Measurements from ENCODE around the gene GABRA4.

GABRA4 gene

DNA sequence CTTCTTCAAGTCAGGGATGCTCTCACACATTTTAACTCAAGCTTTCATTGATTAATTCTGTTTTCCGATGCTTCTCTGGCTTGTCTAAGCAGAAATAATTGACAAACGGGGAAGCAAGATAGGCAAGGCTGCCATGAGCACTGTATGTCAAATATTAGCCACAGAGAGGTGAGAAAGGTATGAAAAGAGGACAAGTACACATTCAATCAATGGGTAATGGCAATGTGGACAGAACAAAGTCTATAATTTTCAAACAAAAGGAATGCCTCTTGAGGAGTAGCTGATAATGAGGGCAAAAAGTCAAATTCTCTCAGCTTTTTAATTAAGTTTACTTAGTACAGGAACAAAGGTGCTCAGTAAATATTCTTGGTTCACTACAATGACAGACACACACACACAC lies 104.0 kb downstream of the GABRA4 start:
- no peaks in the 10 kb centered on the region for H3K9me3 Mint-ChIP-seq
- no peak for DNase-seq
- H3K4me1 Mint-ChIP-seq, result no peaks in the 10 kb centered on the region
- H3K27ac Mint-ChIP-seq, result no peak overlapping the region
- no peaks in the 10 kb centered on the region for H3K36me3 Mint-ChIP-seq (ENCODE audit: low read depth)
- H3K4me3 Mint-ChIP-seq, result no peak overlapping the region
- TF ChIP-seq, protein P1, sequence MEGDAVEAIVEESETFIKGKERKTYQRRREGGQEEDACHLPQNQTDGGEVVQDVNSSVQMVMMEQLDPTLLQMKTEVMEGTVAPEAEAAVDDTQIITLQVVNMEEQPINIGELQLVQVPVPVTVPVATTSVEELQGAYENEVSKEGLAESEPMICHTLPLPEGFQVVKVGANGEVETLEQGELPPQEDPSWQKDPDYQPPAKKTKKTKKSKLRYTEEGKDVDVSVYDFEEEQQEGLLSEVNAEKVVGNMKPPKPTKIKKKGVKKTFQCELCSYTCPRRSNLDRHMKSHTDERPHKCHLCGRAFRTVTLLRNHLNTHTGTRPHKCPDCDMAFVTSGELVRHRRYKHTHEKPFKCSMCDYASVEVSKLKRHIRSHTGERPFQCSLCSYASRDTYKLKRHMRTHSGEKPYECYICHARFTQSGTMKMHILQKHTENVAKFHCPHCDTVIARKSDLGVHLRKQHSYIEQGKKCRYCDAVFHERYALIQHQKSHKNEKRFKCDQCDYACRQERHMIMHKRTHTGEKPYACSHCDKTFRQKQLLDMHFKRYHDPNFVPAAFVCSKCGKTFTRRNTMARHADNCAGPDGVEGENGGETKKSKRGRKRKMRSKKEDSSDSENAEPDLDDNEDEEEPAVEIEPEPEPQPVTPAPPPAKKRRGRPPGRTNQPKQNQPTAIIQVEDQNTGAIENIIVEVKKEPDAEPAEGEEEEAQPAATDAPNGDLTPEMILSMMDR (IDR thresholded peaks at IDR 0.05), result no peak
- H3K27me3 Mint-ChIP-seq (ENCODE audit: low read depth, poor library complexity), result peaks cover 3% of the 10 kb centered on the region

DNA sequence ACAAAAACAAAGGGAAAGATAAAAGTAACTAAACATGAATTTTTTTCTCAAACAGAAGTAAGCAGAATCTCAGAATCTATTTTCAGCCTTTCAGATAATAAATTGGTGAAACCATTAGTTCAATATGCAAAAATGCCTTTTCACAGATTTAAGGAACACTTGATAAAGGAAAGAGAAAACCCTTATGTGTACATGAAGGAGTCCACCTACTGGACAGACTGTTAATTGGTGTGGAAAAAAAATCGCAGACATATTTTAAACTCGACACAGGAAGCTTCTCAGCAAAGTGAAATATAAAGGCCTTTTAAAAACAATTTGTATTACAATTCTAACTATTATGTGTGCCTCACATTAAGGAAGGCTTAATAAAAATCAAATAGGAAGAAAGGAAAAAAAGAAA lies 106.7 kb downstream of the GABRA4 start:
- no peak for DNase-seq
- no peaks in the 10 kb centered on the region for H3K36me3 Mint-ChIP-seq (ENCODE audit: low read depth)
- H3K4me3 Mint-ChIP-seq, result no peak overlapping the region
- TF ChIP-seq, protein P1 (IDR thresholded peaks at IDR 0.05), result peak; percentile 28
- no peaks in the 10 kb centered on the region for H3K9me3 Mint-ChIP-seq
- peaks cover 3% of the 10 kb centered on the region for H3K27me3 Mint-ChIP-seq (ENCODE audit: low read depth, poor library complexity)
- H3K4me1 Mint-ChIP-seq, result no peaks in the 10 kb centered on the region
- H3K27ac Mint-ChIP-seq, result no peak overlapping the region

DNA sequence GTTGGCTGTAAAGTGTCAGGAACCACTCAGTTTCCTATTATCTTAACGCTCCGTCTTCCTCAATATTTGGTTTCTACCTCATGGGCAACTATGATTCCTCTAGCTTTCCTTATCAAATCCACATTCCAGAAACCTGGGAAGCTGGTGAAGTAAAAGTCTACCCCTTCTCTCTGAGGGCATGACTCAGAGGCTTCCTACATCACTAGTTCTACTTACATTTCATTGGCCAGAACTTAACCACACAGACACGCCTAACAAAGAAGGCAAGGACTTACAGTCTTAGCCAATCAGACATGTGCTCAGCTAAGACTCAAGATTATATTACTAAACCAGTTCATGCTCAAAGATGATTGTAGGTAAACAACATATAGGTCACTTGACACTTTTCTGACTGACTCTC lies 114.7 kb downstream of the GABRA4 start:
- Mint-ChIP-seq H3K27me3 (ENCODE audit: low read depth, poor library complexity) (no peaks in the 10 kb centered on the region), H3K27ac (no peak overlapping the region), H3K9me3 (no peaks in the 10 kb centered on the region), H3K36me3 (ENCODE audit: low read depth) (no peaks in the 10 kb centered on the region), H3K4me3 (no peak overlapping the region), H3K4me1 (no peaks in the 10 kb centered on the region)
- TF ChIP-seq, protein P1 (IDR thresholded peaks at IDR 0.05), result no peak
- DNase-seq, result no peak

DNA sequence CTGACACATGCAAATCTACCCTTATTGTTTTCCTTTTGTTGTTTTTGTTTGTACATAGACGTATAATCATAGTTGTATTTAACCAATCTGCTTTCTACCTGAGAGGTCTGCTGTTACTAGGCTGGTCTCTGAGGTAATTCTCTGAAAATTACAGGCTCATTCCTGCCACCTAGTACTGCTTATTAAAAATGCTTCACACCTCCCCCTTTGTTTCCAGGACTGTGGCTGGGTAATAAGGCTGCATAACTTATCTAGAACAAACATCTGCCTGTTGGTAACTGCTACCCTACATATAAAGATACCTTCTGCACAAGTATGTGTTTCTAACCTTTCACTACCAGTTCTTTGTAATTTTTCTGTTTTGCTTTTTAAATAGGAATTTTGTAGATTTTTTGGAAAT lies 118.6 kb downstream of the GABRA4 start:
- Mint-ChIP-seq H3K27ac (no peak overlapping the region), H3K4me3 (no peak overlapping the region), H3K27me3 (ENCODE audit: low read depth, poor library complexity) (no peaks in the 10 kb centered on the region), H3K9me3 (peaks cover 4% of the 10 kb centered on the region), H3K4me1 (no peaks in the 10 kb centered on the region), H3K36me3 (ENCODE audit: low read depth) (no peaks in the 10 kb centered on the region)
- no peak for DNase-seq
- TF ChIP-seq, protein P1 (IDR thresholded peaks at IDR 0.05), result no peak

DNA sequence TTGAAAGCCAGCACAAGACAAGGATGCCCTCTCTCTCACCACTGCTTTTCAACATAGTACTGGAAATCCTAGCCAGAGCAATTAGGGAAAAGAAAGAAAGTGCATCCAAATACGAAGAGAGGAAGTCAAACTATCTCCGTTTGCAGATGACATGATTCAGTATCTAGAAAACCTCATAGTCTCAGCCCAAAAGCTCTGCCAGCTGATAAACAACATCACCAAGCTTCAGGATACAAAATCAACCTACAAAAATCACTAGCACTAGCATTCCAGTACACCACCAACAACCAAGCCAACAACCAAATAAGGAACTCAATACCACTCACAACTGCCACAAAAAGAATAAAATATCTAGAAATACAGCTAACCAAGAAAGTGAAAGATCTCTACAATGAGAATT lies 123.0 kb downstream of the GABRA4 start:
- H3K4me1 Mint-ChIP-seq, result no peaks in the 10 kb centered on the region
- peaks cover 4% of the 10 kb centered on the region for H3K9me3 Mint-ChIP-seq
- no peak for DNase-seq
- H3K27me3 Mint-ChIP-seq (ENCODE audit: low read depth, poor library complexity), result peaks cover 2% of the 10 kb centered on the region
- H3K27ac Mint-ChIP-seq, result no peak overlapping the region
- TF ChIP-seq, protein P1 (IDR thresholded peaks at IDR 0.05), result no peak
- H3K36me3 Mint-ChIP-seq (ENCODE audit: low read depth), result no peaks in the 10 kb centered on the region
- H3K4me3 Mint-ChIP-seq, result no peak overlapping the region

Measured in nephron progenitor cell (in vitro differentiated cells).